GM13976 (cell line): ENCODE results near the gene CADPS.

Experiments
- DNase-seq: peaks from one replicate; pipeline ENCODE4 v3.0.0; 2012; ENCODE audit warnings: low spot score
- in situ Hi-C: fragments of 300-500 bp; cut with MboI; formaldehyde crosslinking; loops from one replicate; pipeline ENCODE4 v1.12.0; 2022; ENCODE audit warnings: low sequenced_read_pairs, mixed read lengths, inconsistent platforms; ENCODE audit not compliant: unreplicated experiment
- TF ChIP-seq, protein P1 (sequence below): IDR thresholded peaks from 2 replicates; pipeline ENCODE4 v1.5.1; 2012; ENCODE audit warnings: borderline replicate concordance, mild to moderate bottlenecking; ENCODE audit not compliant: insufficient read depth; ENCODE audit errors: extremely low read depth, missing control alignments, control extremely low read depth

The CADPS gene

DNA sequence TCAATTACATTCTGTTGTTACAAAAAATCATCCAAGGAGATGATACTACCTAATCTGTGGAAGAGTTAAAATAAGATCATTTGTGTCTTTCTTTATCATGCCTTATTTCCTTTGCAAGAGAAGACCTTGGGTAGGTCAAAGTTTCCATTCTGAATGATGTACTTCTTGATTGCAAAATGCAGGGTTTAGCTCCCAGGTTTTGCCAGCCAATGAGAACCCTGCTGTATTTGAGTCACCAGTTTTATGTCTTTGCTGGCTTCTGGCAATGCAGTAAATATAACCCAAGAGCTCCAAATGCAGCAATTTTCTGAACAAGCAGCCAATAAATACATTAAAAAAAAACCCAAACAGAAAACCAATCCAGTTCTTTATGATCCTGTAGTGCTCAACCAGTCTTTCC, 204.9 kb downstream of the CADPS start:
- in situ Hi-C loops: loop anchor here (25.0 kb wide), 1 partner anchor 567 kb away; no protein-coding TSS in a partner anchor
- TF ChIP-seq, protein P1, sequence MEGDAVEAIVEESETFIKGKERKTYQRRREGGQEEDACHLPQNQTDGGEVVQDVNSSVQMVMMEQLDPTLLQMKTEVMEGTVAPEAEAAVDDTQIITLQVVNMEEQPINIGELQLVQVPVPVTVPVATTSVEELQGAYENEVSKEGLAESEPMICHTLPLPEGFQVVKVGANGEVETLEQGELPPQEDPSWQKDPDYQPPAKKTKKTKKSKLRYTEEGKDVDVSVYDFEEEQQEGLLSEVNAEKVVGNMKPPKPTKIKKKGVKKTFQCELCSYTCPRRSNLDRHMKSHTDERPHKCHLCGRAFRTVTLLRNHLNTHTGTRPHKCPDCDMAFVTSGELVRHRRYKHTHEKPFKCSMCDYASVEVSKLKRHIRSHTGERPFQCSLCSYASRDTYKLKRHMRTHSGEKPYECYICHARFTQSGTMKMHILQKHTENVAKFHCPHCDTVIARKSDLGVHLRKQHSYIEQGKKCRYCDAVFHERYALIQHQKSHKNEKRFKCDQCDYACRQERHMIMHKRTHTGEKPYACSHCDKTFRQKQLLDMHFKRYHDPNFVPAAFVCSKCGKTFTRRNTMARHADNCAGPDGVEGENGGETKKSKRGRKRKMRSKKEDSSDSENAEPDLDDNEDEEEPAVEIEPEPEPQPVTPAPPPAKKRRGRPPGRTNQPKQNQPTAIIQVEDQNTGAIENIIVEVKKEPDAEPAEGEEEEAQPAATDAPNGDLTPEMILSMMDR: no peak
- DNase-seq: no peak

DNA sequence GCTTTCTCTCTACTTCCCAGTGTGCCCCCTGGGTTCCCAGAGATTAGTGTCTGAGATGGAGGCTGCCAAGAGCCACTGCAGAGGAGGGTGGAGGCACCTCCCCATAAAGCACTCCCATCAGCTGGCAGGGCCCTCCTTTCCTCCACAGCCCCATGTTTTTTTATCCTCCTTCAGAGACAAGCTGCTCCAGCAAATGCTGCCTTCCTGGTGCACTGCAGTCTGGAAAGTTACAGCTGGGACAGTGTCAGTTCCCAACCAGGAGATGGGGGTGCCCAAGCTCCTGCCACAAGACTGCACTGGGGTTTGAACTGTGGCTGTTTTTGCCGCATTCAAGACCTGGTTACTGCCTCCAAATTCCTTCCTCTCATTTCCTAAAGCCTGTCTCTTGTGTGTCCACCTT, 206.1 kb downstream of the CADPS start:
- in situ Hi-C loops: loop anchor here (25.0 kb wide), 1 partner anchor 568 kb away; no protein-coding TSS in a partner anchor
- TF ChIP-seq, protein P1: no peak
- DNase-seq: no peak

DNA sequence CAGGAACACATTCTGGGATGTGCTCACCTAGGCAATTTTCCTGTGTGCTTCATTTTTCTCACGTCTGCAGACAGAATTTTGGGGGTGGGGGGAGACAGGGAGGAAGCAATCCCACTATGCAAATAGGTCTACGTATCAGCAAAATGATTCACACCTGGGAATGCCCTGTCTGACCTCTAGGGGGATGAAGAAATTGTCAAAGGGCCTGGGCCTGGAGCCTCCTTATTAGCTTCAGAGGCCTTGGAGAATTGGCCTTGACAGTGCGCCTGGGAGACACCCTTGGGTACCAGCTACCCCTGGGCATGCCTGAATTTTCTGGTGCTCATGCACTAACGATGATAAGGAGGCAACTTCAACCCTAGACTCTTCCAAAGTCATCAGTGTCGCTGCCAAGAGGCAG, 207.5 kb downstream of the CADPS start:
- DNase-seq: no peak
- TF ChIP-seq, protein P1: no peak

DNA sequence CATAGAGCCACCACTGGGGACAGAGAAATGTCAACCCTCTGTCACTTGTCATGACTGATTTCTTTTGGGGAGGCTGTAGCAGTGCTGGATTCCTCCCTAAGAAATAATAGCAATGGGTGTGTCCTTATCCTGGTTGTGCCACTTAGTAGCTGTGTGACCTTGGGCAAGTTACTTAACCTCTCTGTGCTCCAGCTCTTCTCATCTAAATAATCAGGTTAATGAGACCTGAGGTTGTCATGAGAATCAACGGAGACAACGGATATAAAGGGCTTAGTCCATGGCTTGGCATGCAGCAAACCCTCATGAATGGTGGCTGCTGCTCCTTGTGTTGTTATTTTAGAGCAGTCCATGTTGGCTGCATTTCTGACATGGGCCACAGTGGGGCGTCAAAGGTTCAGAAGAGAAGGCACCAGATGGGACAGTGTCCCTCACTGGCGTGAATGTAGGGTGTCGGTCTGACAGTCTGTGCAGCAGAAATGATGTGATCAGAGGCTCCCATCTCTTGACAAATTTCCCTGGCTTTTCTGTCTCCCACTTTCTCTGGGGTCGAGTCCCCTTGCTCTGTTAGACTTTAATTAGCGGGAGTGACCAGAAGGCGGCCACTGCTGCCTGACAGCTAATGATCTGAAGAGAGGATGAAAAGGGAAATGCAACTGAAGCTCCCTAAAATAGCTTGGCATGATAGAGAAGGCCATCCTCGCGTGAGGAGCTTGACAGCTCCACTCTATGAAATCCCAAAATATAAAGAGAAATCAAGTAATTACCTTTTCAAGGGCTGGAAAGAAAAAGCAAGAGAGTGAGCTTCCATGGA, 209.4 kb downstream of the CADPS start:
- TF ChIP-seq, protein P1: peak; percentile 57
- in situ Hi-C loops: loop anchor here (25.0 kb wide), 1 partner anchor 571 kb away; no protein-coding TSS in a partner anchor
- peak; percentile 11 for DNase-seq

More for the DNA sequence above, 207.5 kb downstream of the CADPS start:
- in situ Hi-C loops: loop anchor here (25.0 kb wide), 1 partner anchor 570 kb away; no protein-coding TSS in a partner anchor

DNA sequence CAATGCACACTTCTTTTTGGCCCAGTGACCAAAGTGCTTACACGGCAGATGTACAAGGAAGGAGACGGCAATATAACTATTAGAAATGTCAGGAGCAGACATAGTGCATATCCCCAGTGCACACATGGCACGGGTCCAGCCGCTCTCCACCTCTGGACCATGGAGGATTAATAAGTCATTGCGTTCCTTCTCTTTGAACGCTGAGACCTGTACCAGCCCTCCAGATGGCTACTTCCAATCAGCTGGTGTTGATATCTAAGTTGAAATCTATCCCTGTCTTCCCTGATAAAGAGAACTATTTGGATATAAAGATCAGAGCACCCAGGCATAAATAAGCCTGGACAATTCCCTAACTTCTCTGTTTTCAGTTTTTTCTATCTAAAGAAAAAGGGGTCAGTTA, 212.5 kb downstream of the CADPS start:
- no peak for DNase-seq
- TF ChIP-seq, protein P1: no peak
- in situ Hi-C loops: loop anchor here (25.0 kb wide), 1 partner anchor 575 kb away; no protein-coding TSS in a partner anchor

DNA sequence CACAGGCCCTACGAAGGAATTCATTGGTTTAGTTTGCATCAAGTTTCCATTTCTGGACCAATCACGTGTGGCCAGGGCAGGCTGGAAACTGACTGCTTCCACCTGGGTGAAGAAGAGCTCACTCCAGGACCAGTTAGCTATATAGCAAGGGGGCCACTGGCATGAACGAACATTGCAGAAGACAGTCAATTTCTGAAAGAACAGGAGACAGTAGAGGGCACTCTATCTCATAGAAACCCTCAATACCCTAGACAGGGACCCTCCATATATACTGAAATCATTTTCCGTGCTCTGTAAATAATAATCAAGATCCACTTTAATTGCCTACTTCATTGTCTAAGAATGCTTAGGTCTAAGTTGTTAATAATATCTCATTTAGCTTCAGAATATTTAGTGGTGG, 215.6 kb downstream of the CADPS start:
- DNase-seq: no peak
- TF ChIP-seq, protein P1: no peak
- in situ Hi-C loops: loop anchor here (25.0 kb wide), 1 partner anchor 578 kb away; no protein-coding TSS in a partner anchor
